ENCODE data around the gene ZAP70.

Gene ZAP70

DNA sequence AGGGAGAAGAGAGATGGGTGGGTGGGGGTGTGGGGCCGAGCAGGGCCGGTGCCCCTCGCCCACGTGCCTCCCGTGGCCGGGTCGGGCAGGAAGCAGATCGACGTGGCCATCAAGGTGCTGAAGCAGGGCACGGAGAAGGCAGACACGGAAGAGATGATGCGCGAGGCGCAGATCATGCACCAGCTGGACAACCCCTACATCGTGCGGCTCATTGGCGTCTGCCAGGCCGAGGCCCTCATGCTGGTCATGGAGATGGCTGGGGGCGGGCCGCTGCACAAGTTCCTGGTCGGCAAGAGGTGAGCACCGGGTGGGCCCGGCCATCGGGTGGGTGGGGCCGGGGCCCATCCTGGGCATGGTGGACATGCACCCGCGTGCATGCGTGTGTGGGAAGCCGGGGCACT, 21.8 kb downstream of the ZAP70 start:
- H2BK12ac ChIP-seq (ENCODE audit: low read length in 2 of 2): no peak overlapping the region
- no peak overlapping the region for H2BK120ac ChIP-seq (ENCODE audit: low read depth, low read length)
- no peak overlapping the region for H4K8ac ChIP-seq (ENCODE audit: low read length)
- WGBS: 97% methylated on average over 29 of the region's 29 CpGs
- no peak overlapping the region for H4K91ac ChIP-seq (ENCODE audit: low read length)
- no peak overlapping the region for H3K4ac ChIP-seq (ENCODE audit: low read depth in 1 of 2, low read length in 2 of 2)
- H3K4me1 ChIP-seq (ENCODE audit: control insufficient read depth, insufficient read depth, low read depth, low read length): no peaks in the 10 kb centered on the region
- no peak overlapping the region for H3K14ac ChIP-seq (ENCODE audit: low read length in 2 of 2)
- peaks cover 4% of the 10 kb centered on the region for H3K9me3 ChIP-seq (ENCODE audit: control insufficient read depth, low read length)
- H2BK15ac ChIP-seq (ENCODE audit: low read depth, poor library complexity, severe bottlenecking): no peak overlapping the region
- no peak overlapping the region for H3K4me3 ChIP-seq (ENCODE audit: insufficient read depth in 1 of 2, low read depth in 1 of 2, low read length in 2 of 2)
- no peak overlapping the region for H3K23ac ChIP-seq (ENCODE audit: low read length in 2 of 2)
- no peak overlapping the region for H3K4me2 ChIP-seq (ENCODE audit: low read length, poor library complexity, severe bottlenecking)
- H3K18ac ChIP-seq (ENCODE audit: low read depth in 1 of 2, low read length in 2 of 2): no peak overlapping the region
- H3K36me3 ChIP-seq (ENCODE audit: control insufficient read depth in 1 of 2, insufficient read depth in 2 of 2, low read depth in 1 of 2, low read length in 2 of 2): no peaks in the 10 kb centered on the region
- H2AK5ac ChIP-seq (ENCODE audit: low read length, severe bottlenecking): no peak overlapping the region
- no peak for DNase-seq
- H3K27ac ChIP-seq (ENCODE audit: low read length, poor library complexity, severe bottlenecking): no peak overlapping the region
- no peaks in the 10 kb centered on the region for H3K79me1 ChIP-seq (replicated peaks; ENCODE audit: low read length, poor library complexity, severe bottlenecking)
- no peak overlapping the region for H2BK5ac ChIP-seq (ENCODE audit: low read depth, low read length, poor library complexity, severe bottlenecking)
- H3K27me3 ChIP-seq (ENCODE audit: control insufficient read depth in 1 of 2, insufficient read depth in 1 of 2, low read length in 2 of 2): peaks cover 0 to 20% of the 10 kb centered on the region in 2 experiments
- H2AFZ ChIP-seq (ENCODE audit: low read depth, low read length): no peak overlapping the region
- H3K9ac ChIP-seq (ENCODE audit: low read length): no peak overlapping the region

DNA sequence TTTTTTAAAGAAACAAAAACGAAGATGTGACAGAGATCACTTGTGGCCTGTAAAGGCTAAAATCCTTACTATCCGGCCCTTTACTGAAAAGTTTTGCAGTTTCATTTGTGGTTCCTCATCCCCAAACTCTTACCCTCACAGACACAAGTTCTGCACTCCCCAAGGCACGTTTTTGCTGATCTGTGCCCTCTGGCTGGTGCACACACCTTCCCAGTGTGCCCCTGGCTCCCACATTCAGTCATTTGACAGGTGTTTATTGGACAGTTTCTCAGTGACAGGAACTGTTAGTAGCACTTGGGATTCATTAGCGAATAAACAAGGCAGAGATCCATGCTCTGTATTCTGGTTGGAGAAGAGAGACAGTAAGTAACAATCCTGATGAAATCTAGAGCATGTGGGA, 22.8 kb downstream of the ZAP70 start:
- H2BK120ac ChIP-seq (ENCODE audit: low read depth, low read length): no peak overlapping the region
- WGBS: 78% methylated on average over 4 of the region's 4 CpGs

DNA sequence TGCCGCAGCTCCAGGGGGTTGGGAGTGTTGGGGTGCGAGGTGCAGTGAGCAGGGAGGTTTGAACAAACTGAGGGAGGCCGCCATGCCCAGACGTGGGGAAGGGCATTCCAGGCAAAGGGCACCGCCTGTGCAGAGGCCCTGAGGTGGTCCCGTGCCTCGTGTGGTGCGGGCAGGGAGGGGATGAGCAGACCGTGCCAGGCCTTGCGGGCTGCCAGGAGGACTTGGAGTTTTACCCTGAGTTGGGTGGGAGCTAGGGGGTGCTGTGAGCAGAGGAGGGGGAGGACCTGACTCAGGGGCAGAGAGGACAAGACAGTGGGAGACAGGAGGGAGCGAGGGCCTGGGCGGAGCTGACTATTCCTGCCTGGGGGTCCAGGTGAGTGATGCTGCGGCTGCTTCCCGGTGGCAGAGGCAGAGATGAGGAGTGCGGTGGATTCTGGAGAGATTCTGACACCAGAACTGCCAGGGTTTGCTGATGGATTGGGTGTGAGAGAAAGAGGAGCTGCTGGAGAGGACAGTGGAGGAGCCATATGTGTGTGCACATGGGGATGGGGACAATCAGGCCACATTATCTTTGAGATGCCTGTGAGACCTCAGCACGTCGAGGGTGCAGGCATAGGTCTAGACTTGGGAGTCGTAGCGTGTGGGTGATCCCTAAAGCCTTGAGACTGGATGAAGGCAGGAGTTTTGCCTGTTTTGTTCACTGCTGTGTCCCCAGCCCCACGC, 23.4 kb downstream of the ZAP70 start:
- no peak for DNase-seq
- H3K4ac ChIP-seq (ENCODE audit: low read depth in 1 of 2, low read length in 2 of 2): no peak overlapping the region
- no peak overlapping the region for H2AFZ ChIP-seq (ENCODE audit: low read depth, low read length)
- no peak overlapping the region for H3K14ac ChIP-seq (ENCODE audit: low read length in 2 of 2)
- 88% methylated on average over 20 of the region's 20 CpGs for WGBS
- no peaks in the 10 kb centered on the region for H3K79me1 ChIP-seq (replicated peaks; ENCODE audit: low read length, poor library complexity, severe bottlenecking)
- no peak overlapping the region for H4K8ac ChIP-seq (ENCODE audit: low read length)
- H3K23ac ChIP-seq (ENCODE audit: low read length in 2 of 2): peak overlapping the region in 1 of 2 experiments; percentile 40
- no peak overlapping the region for H2AK5ac ChIP-seq (ENCODE audit: low read length, severe bottlenecking)
- no peak overlapping the region for H3K4me2 ChIP-seq (ENCODE audit: low read length, poor library complexity, severe bottlenecking)
- H4K91ac ChIP-seq (ENCODE audit: low read length): peak overlapping the region; percentile 5
- no peaks in the 10 kb centered on the region for H3K36me3 ChIP-seq (ENCODE audit: control insufficient read depth in 1 of 2, insufficient read depth in 2 of 2, low read depth in 1 of 2, low read length in 2 of 2)
- no peak overlapping the region for H2BK12ac ChIP-seq (ENCODE audit: low read length in 2 of 2)
- H3K9ac ChIP-seq (ENCODE audit: low read length): no peak overlapping the region
- H2BK5ac ChIP-seq (ENCODE audit: low read depth, low read length, poor library complexity, severe bottlenecking): no peak overlapping the region
- no peak overlapping the region for H2BK15ac ChIP-seq (ENCODE audit: low read depth, poor library complexity, severe bottlenecking)
- no peak overlapping the region for H3K4me3 ChIP-seq (ENCODE audit: insufficient read depth in 1 of 2, low read depth in 1 of 2, low read length in 2 of 2)
- no peak overlapping the region for H2BK120ac ChIP-seq (ENCODE audit: low read depth, low read length)
- H3K27ac ChIP-seq (ENCODE audit: low read length, poor library complexity, severe bottlenecking): no peak overlapping the region
- peaks cover 0 to 20% of the 10 kb centered on the region in 2 experiments for H3K27me3 ChIP-seq (ENCODE audit: control insufficient read depth in 1 of 2, insufficient read depth in 1 of 2, low read length in 2 of 2)
- H3K9me3 ChIP-seq (ENCODE audit: control insufficient read depth, low read length): no peaks in the 10 kb centered on the region
- no peak overlapping the region for H3K18ac ChIP-seq (ENCODE audit: low read depth in 1 of 2, low read length in 2 of 2)
- H3K4me1 ChIP-seq (ENCODE audit: control insufficient read depth, insufficient read depth, low read depth, low read length): no peaks in the 10 kb centered on the region

More for the DNA sequence above, 22.8 kb downstream of the ZAP70 start:
- no peak overlapping the region for H3K4ac ChIP-seq (ENCODE audit: low read depth in 1 of 2, low read length in 2 of 2)
- no peak overlapping the region for H3K14ac ChIP-seq (ENCODE audit: low read length in 2 of 2)
- no peak overlapping the region for H2AFZ ChIP-seq (ENCODE audit: low read depth, low read length)
- no peaks in the 10 kb centered on the region for H3K4me1 ChIP-seq (ENCODE audit: control insufficient read depth, insufficient read depth, low read depth, low read length)
- H3K36me3 ChIP-seq (ENCODE audit: control insufficient read depth in 1 of 2, insufficient read depth in 2 of 2, low read depth in 1 of 2, low read length in 2 of 2): no peaks in the 10 kb centered on the region
- no peak overlapping the region for H4K8ac ChIP-seq (ENCODE audit: low read length)
- no peak overlapping the region for H3K27ac ChIP-seq (ENCODE audit: low read length, poor library complexity, severe bottlenecking)
- H3K23ac ChIP-seq (ENCODE audit: low read length in 2 of 2): no peak overlapping the region
- no peak overlapping the region for H2BK5ac ChIP-seq (ENCODE audit: low read depth, low read length, poor library complexity, severe bottlenecking)
- no peak overlapping the region for H3K9ac ChIP-seq (ENCODE audit: low read length)
- H2BK12ac ChIP-seq (ENCODE audit: low read length in 2 of 2): no peak overlapping the region
- no peak for DNase-seq
- no peak overlapping the region for H3K4me2 ChIP-seq (ENCODE audit: low read length, poor library complexity, severe bottlenecking)
- no peak overlapping the region for H2BK15ac ChIP-seq (ENCODE audit: low read depth, poor library complexity, severe bottlenecking)
- H3K27me3 ChIP-seq (ENCODE audit: control insufficient read depth in 1 of 2, insufficient read depth in 1 of 2, low read length in 2 of 2): peaks cover 0 to 20% of the 10 kb centered on the region in 2 experiments
- H4K91ac ChIP-seq (ENCODE audit: low read length): no peak overlapping the region
- H3K79me1 ChIP-seq (replicated peaks; ENCODE audit: low read length, poor library complexity, severe bottlenecking): no peaks in the 10 kb centered on the region
- H2AK5ac ChIP-seq (ENCODE audit: low read length, severe bottlenecking): no peak overlapping the region
- no peak overlapping the region for H3K18ac ChIP-seq (ENCODE audit: low read depth in 1 of 2, low read length in 2 of 2)
- H3K9me3 ChIP-seq (ENCODE audit: control insufficient read depth, low read length): no peaks in the 10 kb centered on the region
- no peak overlapping the region for H3K4me3 ChIP-seq (ENCODE audit: insufficient read depth in 1 of 2, low read depth in 1 of 2, low read length in 2 of 2)

DNA sequence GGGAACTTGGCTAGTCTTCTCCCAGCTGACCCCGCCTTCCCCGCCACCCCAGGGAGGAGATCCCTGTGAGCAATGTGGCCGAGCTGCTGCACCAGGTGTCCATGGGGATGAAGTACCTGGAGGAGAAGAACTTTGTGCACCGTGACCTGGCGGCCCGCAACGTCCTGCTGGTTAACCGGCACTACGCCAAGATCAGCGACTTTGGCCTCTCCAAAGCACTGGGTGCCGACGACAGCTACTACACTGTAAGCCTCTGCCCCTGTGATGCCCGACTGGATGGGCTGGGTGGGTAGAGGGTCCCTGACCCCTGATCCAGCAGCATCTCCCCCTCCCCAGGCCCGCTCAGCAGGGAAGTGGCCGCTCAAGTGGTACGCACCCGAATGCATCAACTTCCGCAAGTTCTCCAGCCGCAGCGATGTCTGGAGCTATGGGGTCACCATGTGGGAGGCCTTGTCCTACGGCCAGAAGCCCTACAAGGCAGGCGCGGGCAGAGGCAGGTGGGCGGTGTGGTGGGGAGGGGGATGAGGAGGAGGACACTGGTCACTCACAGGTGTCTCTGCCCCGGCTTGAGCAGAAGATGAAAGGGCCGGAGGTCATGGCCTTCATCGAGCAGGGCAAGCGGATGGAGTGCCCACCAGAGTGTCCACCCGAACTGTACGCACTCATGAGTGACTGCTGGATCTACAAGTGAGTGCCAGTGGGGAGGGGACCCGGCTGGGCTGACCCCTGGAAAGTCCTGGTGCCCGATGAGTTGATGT, 24.2 kb downstream of the ZAP70 start:
- Histone ChIP-seq H3K36me3 (ENCODE audit: control insufficient read depth in 1 of 2, insufficient read depth in 2 of 2, low read depth in 1 of 2, low read length in 2 of 2) (no peaks in the 10 kb centered on the region), H3K4me3 (ENCODE audit: insufficient read depth in 1 of 2, low read depth in 1 of 2, low read length in 2 of 2) (no peak overlapping the region), H2BK15ac (ENCODE audit: low read depth, poor library complexity, severe bottlenecking) (no peak overlapping the region), H4K8ac (ENCODE audit: low read length) (no peak overlapping the region), H3K79me1 (replicated peaks; ENCODE audit: low read length, poor library complexity, severe bottlenecking) (no peaks in the 10 kb centered on the region), H3K4me2 (ENCODE audit: low read length, poor library complexity, severe bottlenecking) (no peak overlapping the region), H2AK5ac (ENCODE audit: low read length, severe bottlenecking) (no peak overlapping the region), H3K18ac (ENCODE audit: low read depth in 1 of 2, low read length in 2 of 2) (no peak overlapping the region), H2BK12ac (ENCODE audit: low read length in 2 of 2) (no peak overlapping the region), H3K23ac (ENCODE audit: low read length in 2 of 2) (no peak overlapping the region), H3K27ac (ENCODE audit: low read length, poor library complexity, severe bottlenecking) (no peak overlapping the region), H3K14ac (ENCODE audit: low read length in 2 of 2) (no peak overlapping the region), H3K27me3 (ENCODE audit: control insufficient read depth in 1 of 2, insufficient read depth in 1 of 2, low read length in 2 of 2) (peaks cover 0 to 20% of the 10 kb centered on the region in 2 experiments), H3K9ac (ENCODE audit: low read length) (no peak overlapping the region), H2AFZ (ENCODE audit: low read depth, low read length) (no peak overlapping the region), H3K4me1 (ENCODE audit: control insufficient read depth, insufficient read depth, low read depth, low read length) (peaks cover 3% of the 10 kb centered on the region), H2BK5ac (ENCODE audit: low read depth, low read length, poor library complexity, severe bottlenecking) (no peak overlapping the region), H3K9me3 (ENCODE audit: control insufficient read depth, low read length) (no peaks in the 10 kb centered on the region), H4K91ac (ENCODE audit: low read length) (no peak overlapping the region), H2BK120ac (ENCODE audit: low read depth, low read length) (no peak overlapping the region), H3K4ac (ENCODE audit: low read depth in 1 of 2, low read length in 2 of 2) (peak overlapping the region in 1 of 2 experiments; percentile 27)
- DNase-seq: no peak
- 95% methylated on average over 31 of the region's 32 CpGs for WGBS
